ENCODE measurements around the gene ZFYVE26.
"Not testable (repeated sequence)": the region's sequence is repeated elsewhere in the genome, so short reads cannot be mapped to it uniquely, and the experiment has no call there.

The ZFYVE26 gene

DNA sequence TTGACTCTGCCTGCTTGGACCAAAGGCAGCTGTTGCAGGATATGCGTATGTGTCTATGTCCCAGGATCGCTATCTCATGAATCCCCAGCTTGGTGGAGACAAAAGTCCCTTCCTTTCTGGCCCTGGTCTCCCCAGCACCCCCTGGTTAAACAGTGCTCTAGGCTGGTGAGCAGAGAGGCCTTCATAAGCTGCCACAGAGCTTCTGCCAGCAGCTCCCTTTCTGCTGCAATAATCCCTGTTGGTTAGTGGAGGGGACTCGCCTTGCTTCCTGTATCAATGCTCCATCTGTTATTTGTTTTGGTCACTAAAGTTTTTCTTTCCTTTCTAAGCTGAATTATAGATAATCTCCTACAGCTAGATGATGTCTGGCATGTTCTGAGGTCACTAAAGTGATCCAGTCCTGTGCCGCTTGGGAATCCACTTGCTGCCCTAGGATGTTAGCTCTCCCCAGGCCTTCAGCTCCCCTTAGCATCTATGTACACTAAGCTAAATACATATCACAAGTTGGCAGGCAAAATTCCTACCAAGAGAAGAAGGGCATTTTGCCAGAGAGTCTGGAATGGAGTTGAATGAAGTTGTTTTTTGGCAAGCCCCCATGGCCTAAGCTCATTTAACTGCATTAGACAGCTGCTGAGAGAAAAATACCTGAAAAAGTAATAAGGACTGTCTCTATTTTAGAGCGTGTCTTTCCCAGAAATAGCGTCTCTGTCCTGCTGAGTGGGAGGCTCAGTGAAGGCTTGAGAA is 66.9 kb downstream of the ZFYVE26 start:
- DNase-seq: no peak

DNA sequence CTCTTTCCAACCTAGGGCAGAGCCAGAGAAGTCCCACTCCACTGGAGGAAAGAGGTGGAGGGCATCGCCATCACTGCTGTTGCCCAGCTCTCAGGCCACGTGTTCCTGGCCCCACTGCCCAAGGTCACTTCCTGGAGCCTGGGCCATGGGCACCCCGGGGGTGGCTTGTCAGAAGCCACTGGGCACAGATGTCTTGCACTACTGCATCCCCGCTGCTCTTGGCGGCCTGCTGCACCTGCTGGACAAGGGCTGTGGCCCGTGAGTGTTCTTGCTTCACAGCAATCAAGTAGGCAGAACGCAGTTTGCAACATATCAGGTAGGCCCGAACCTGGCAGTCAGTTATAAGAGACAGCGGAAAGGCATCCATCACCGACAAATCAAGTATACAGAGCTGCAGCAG is 68.1 kb downstream of the ZFYVE26 start:
- no peak for DNase-seq

DNA sequence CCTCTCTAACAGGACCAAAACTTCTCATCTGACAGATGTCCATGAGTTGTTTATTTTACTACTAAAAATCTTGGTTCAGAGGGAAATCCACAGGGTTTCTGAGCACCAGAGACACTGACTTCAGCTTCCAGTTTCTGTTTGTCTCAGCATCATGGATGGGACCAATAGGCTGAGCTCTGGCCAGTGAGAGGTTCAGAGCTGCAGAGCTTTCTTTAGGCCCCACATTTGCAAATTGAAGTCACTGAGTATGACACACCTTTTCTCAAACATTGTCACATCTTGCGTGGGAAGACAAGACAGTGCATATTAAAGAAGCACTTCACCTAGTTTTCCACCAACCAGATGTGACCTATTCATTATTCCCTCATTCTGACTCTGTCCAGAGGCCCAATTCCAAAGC is 69.5 kb downstream of the ZFYVE26 start:
- no peak for DNase-seq

DNA sequence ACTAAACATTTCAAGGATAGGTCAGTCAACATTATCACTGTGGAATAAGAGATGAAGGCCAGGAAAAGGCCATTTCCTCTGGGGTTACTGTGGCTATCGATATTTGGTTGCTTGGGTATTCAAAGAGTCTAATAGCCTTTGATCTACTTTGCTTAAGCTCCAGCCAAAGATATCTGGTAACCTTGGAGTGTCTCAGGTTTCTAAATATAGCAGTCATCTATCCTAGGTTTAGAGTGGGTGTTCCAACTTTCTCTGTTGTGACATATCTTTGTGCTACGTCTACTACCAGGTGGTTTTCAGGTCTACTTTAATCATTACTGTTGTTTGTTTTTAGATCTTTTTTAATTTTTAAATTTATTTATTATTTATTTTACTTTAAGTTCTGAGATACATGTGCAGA is 72.3 kb downstream of the ZFYVE26 start:
- no peak for DNase-seq

DNA sequence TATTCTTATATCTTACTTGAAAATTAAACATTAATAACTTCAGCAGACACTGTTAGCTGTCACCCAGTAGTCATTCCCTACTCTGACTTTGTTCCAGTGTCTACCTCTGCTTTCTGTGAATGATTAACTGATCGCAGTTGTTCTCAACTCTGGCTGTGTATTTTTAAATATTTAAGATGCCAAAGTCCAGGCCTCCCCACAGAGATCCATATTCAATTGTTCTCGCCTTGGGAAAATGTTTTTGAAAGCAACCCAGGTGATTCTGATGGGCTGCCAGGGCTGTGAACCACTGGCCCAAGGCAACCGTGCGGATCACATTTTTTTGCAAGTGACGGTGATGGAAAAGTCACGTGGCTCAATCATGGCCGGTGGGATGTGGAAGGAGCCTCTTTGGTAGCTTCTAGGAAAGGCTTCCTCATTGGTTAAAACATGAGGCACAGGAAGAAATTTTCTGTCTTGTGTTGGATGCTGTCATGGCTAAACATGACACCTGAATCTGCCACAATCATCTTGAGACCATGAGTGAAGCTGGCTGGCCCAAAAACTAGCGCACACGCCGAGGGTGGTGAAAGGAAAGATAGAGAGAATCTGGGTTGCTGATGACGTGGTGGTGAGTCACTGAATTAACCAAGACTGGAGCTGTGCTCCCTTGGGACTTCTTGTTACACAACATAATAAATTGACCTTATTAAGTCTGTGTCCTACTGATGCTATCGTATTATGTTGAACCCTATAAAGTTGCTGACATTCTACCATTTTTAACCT is 77.5 kb downstream of the ZFYVE26 start:
- DNase-seq: no peak

DNA sequence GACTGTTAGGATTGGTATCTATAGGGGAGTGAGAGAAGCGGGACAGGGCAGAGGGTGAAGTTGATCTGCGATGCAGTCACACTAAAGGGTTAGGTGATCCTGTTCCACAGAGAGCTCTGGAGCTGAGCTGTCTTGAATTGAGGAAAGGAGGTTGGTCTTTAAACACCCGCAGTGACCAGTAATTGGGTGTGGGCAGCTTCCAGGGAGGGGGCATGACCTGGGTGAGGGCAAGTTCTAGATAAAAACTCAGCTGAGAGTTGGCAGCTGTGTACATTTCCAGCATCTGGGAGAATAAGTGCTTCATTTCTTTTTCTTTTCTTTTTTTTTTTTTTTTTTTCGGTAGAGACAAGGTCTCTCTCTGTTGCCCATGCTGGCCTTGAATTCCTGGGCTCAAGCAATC is 79.6 kb downstream of the ZFYVE26 start:
- no peak for DNase-seq

DNA sequence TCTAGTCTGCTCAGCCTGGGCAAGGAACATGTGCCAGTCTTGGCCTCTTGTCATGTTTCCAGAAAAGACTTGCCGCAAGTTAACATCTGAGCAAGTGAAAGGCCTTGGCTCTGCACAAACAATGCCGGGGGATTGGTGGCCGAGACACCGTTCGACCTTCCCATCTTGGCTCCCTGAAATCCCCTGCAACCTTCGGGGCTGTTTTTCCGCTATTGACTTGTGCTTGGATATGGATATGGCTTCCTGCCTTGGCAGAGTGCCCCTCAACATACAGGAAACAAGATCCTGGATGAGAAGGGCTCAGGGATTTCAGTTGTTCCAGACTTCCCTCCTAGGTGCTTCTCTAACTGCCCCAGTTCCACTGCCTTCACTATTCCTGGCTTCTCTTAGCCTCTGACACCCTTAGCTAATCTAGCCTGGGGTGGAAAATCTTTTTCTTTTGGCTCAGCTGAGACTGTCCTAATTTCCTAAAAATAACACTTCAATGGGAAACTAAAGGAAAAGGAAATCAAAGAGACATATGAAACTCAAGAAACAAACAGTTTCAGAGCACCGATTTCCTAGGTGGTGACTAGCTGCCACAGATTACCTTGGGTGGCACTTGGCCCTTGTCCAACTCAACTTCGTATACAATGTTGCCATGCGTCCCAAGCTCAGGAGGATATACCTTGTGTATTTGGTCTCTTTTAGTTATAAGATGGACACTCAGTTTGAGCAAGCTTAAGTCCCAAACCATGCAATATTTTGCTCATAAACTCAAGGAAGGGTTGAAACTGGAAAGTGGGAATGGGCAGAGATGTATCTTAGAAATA is 80.8 kb downstream of the ZFYVE26 start:
- DNase-seq: no peak

DNA sequence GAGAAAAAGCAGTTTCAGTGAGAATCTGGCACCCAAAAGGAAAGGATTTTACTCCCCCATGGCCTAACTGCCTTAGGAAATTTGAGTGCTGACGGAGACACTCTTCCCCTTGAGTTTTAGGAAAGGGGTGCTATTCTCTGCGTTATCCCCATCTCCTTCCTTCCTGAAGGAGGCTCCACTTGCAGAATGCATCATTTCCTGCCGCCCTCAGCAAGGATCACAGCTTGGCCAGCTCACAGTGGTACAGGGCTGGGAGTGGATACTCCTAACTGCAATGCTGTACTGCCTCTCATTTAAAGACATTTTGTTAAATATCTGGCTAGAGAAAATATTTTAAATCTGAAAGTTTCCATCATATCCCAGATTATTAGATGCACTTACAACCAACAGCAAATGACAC is 81.7 kb downstream of the ZFYVE26 start:
- no peak for DNase-seq

DNA sequence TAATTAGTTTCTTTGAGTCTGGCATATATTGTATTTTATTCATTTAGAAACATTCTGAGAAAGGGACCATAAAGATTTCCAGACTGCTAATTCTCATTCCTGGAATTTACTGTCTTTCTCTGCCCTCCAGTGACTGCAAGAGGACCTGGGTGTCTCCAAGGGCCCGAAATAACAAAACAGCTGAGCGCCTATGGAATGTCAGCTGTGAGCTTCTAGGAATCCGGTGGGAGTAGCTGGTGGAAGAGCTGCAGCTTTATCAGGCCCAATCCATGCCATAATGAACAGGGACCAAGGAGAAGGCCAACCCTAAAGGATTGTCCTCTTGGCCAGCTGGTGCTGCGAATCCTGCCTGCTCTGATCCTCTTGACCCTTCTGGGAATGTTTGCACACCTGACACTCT is 82.8 kb downstream of the ZFYVE26 start:
- no peak for DNase-seq

DNA sequence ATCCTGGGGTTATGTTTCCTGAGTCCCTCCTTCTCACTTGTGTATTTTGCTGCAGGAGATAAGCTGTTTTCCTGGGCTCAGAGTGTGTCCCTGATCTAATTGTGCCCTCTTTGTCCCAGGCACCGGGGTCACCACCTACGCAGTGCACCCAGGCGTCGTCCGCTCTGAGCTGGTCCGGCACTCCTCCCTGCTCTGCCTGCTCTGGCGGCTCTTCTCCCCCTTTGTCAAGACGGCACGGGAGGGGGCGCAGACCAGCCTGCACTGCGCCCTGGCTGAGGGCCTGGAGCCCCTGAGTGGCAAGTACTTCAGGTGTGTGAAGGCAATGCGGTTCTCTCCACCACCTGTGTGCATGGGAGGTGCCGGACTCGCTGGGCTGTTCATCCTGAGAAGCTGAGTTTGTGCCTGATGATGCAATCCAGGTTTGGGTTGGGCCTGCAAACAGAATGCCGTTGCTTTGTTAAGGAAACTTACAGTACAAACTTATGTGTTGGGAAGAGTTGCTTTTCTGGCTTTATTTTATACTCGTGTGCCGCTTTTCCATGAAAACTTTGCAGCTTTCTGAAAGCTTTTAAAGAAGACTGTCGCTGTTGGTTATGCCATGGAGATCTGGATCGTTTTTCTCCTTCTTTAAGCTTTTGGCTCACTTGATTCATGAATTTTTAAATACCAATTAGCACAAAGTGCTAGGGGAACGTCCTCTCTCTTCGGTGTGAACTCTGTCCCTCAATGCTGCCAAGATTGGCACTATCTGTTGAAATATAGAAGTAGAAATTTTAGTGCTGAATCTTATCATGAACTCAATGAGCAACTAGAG is 87.1 kb downstream of the ZFYVE26 start:
- DNase-seq: no peak

DNA sequence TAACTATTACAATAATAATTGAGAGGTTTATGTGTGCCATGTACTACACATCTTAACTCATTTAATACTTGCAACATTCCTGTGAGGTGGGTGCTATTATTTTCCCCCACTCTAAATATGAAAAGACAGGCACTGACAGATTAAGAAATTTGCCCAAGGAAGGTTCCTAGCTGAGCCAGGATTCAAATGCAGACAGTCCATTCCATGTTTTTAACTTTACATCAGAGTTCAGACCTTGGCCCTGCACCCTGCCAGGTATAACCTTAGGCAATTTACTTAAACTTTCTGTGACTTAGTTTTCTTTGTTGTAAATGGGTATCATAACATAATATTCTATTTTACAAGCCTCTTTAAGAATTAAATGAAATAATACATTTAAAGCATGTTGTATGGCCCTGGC is 88.1 kb downstream of the ZFYVE26 start:
- no peak for DNase-seq

DNA sequence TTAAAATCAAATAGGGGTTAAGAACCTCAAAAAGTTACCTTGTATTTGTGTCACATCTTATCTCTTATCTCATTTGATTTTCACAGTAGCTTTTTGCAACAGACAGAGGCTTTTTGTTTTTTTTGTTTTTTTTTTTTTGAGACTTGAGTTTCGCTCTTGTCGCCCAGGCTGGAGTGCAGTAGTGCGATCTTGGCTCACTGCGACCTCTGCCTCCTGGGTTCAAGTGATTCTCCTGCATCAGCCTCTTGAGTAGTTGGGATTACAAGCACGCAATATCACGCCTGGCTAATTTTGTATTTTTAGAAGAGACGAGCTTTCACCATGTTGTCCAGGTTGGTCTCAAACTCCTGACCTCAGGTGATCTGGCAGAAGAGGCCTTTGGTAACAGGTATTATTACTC is 89.0 kb downstream of the ZFYVE26 start:
- DNase-seq: no peak

DNA sequence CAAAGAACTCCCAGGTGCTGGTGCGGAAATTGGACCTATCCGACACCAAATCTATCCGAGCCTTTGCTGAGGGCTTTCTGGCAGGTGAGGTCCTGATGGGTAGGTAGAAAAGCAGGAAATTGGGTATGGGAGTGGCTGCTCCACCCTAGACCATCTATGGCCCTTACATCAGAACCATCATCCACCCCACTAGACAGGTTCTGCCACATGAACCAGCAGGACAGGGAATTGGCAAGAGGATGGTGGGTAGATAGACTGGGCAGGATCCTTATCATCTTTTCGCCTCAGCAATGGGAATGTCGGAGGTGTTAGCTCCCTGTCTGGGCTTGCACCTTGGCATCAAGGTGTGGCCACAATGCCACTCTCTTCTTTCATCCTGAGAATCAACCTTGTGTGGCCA is 91.2 kb downstream of the ZFYVE26 start:
- no peak for DNase-seq

DNA sequence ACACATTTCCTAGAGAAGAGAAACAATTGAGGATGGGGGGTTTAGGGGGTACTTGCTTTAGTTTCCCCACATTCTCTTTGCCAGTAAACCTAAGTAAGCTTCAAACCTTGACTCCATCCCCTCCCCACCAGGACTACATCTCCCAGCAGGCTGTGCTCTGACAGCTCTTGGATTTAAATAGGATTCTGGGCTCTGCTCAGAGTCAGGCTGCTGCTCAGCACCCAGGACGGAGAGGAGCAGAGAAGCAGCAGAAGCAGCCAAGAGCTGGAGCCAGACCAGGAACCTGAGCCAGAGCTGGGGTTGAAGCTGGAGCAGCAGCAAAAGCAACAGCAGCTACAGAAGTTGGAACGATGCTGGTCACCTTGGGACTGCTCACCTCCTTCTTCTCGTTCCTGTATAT is 94.1 kb downstream of the ZFYVE26 start:
- no peak for DNase-seq

DNA sequence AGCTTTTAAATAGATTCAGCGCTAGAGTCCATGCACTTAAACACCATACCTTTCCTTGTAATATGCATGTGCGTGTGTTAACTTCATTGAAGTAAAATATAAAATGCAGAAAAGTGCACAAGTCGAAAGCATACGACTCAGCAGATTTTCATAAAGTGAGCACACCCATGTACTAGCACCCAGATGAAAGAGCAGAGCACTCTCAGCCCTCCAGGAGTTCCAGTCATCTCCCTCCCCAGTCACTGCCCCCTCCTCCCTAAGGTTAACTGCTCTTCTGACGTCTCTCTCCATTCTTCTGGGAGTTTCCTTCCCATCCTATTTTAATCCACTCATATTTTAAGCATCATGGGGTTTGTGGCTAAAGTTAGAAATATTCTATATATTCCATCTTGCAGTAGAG is 94.5 kb downstream of the ZFYVE26 start:
- DNase-seq: no peak

DNA sequence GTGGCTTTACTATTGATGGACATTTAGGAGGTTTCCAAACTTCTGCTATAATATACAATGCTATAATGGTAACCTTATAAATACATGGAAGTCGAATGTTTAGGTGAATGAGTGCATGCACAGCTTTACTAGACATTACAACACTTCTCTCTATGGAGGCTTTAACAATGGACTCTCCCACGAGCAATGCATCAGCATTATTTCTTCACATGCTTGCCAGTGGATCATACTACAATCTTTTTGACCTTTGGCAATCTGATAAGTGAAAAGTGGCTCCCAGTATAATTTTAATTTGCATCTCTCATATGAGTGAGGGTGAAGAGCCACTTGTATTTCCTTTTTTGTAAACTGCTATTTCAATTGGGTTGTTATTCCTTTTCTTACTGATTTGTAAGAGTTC is 96.5 kb downstream of the ZFYVE26 start:
- DNase-seq: no peak

DNA sequence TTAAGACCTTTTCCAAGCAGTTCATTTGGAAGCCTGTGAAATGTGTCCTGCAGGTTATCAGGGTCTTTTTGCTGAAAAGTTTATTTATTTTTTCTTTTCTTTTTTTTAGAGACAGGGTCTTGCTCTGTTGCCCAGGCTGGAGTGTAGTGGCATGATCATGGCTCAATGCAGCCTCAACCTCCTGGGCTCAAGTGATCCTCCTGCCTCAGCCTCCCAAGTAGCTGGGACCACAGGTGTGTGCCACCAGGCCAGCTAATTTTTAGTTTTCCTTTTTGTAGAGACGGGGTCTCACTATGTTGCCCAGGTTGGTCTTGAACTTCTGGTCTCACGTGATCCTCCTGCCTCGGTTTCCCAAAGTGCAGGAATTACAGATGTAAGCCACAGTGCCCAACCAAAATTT is 97.0 kb downstream of the ZFYVE26 start:
- not testable (repeated sequence) for DNase-seq

DNA sequence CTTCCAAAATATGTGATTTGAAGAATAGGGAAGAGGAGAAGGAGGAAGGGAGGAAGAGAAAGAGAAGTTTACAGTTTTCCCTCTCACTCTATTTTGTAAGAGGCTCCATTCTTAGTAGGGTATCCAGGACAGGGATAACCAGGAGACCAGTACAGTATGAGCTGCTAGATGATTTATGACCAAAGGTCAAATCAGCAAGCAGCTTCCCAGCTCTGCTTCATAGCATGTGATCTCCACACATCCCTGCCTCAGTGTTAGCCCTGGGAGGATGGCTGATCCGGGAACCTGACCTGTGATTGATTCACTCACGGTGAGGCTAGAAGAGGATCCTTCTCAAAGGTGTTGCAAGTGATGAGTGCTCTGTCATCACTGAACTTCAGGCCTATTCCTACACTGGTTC is 98.1 kb downstream of the ZFYVE26 start:
- no peak for DNase-seq

DNA sequence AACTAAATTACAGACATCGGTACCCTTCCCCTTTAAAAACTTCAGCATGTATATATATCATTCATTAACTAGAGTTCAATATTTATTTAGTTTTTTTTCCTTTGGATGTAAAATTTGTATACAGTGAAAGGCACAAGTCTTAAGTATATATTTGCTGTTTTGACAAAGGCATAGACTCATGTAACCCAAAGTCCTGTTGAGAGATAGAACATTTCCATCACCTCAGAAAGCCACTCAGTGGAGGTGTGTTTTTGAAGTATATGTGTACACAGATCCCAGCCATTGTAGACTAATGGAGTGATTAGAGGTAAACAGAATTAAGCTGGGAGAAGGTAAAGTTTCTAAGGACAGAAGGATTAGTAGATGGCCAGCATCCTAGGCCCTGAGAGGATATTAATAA is 99.3 kb downstream of the ZFYVE26 start:
- no peak for DNase-seq

DNA sequence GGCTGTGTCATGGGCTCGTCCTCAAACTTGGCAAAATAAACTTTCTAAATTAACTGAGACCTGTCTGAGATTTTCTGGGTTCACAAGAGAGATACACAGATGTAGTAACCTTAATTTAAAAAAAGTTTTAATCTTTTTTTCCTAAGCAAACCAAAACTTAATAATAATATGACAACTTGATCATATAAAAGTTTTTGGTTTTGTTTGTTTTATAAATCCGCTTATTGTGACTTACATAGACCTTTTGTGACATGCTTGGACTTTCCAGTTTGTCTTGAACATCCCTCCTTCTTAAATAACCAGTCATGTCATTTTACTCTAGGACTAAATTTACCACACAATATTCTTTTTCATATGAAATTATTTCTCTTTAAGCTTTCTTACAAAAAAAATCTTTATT is 106.2 kb downstream of the ZFYVE26 start:
- no peak for DNase-seq

DNA sequence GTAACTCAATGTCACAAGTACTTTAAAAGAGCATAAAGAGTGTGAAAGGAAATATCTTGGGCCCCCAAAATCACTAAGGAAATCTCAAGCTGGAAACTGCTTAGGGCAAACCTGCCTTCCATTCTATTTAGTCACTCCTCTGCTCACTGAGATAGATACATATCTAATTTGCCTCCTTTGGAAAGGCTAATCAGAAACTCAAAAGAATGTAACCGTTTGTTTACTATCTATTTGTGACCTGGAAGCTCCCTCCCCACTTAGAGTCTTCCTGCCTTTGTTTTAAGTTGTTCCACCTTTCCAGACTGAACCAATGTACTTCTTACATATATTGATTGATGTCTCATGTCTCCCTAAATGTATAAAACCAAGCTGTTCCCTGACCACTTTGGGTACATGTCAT is 106.6 kb downstream of the ZFYVE26 start:
- not testable (repeated sequence) for DNase-seq

DNA sequence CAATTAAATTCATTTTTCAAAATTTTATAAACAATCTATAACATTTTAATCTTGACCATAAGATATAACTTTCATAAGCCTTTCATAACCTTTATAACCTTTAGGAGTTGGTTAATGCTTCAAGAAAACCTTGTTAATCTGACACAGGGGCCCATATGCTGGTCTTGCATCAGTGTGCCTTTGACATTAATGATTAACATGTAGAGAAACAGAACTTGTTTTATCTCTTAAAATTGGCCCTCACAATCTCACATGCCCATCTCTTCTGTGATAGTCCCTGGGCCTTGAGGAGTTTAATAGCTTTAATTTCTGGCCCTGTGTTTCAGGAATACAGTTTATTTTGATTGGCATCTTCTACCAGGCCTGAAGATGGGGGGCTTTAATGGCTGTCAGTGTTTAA is 107.0 kb downstream of the ZFYVE26 start:
- not testable (repeated sequence) for DNase-seq

DNA sequence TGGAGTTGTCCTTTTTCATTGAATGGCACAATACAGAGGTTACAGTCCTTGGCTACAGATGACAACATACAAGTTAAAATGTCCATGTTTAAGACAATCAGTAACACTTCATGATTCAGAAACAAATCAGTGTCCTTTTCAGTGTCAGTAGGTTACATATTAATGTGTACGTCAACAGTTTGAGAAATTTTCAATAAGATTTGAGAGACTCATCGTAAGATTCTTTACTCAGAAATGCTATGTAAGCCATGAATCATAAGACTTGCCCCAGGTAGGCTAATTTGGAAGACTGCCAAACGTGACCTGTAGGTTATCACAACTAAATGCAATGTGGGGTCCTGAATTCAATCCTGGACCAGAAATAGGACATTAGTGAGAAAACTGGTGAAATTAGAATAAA is 111.2 kb downstream of the ZFYVE26 start:
- no peak for DNase-seq

All from CD4-positive, alpha-beta T cell treated with Interferon gamma for 1 hour (primary cell).